Hematopoietic multipotent progenitor cell treated with erythropoietin and hydrocortisone succinate and interleukin-3 and kit ligand, for 6 days (in vitro differentiated cells): ENCODE measurements around the gene HNRNPLL.
"Not testable (repeated sequence)": the region's sequence is repeated elsewhere in the genome, so short reads cannot be mapped to it uniquely, and the experiment has no call there.

Source experiments
- DNase-seq: peaks from one replicate; pipeline ENCODE4 v3.0.0-alpha.2; 2015

Gene HNRNPLL

GRCh38 chr2:38617301-38617700 is 14.6 kb upstream of the HNRNPLL start:
- DNase-seq, result no peak

GRCh38 chr2:38615237-38615636 is 12.5 kb upstream of the HNRNPLL start:
- DNase-seq, result peak; percentile 61

DNA sequence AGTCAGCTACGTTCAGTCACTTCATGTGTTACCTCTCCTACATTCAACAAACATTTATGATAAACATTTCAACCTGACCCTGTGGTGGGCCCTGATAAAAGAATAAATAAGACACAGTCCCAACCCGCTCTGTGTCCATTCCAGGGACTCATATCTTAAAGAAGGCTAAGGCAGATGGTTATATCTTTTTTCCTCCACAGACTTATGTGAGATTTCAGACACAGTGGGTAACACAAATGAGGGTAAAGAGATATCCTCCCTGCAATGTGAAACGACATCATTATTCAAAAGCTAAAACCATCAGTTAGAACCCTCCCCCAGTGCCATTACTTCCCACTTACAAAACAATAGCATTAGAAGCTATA is 11.1 kb upstream of the HNRNPLL start:
- peak; percentile 89 for DNase-seq

DNA sequence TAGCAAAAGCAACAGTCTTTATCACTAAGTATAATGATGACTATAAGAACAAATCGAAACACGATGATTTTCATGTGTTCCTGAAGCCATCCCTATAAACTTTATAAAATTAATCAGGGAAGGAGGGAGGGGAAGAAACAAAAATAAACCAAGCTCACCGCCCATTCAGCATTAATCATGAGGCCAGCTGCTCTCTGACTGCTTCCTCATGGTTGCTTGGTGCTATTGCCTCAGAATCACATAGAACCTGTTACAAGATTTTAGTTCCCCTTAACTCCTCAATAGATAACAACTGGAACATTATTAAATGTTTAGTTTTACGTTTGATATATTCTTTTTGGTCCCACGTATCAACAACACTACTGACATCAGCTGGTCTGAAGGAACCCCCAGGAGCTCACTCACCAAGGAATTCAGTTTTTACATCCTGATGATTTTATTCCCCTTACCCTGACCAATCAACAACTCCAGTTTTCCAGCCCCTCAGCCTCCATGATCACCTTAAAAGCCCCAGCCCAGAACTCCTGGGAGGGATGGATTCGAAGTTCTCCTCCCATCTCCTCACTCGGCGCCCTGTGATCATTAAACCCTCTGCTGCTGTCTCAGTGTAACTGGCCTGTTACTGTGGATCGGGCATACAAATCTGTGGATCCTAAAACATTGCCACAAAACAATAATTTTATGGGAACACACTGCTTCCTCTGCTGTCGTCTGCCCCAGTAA is 10.6 kb upstream of the HNRNPLL start:
- peak; percentile 77 for DNase-seq

GRCh38 chr2:38610851-38611801 is 8.4 kb upstream of the HNRNPLL start:
- DNase-seq, result no peak

DNA sequence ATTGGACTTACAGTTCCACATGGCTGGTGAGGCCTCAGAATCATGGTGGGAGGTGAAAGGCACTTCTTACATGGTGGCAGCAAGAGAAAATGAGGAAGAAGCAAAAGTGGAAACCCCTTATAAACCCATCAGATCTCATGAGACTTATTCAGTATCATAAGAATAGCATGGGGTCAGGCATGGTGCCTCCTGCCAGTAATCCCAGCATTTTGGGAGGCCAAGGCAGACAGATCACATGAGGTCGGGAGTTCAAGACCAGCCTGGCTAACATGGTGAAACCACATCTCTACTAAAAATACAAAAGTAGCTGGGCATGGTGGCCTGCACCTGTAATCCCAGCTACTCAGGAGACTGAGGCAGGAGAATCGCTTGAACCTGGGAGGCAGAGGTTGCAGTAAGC is 6.5 kb upstream of the HNRNPLL start:
- DNase-seq, result not testable (repeated sequence)

- no peak for DNase-seq
These were observed 6.0 kb upstream of the HNRNPLL start for GRCh38 chr2:38608755-38609154.

DNA sequence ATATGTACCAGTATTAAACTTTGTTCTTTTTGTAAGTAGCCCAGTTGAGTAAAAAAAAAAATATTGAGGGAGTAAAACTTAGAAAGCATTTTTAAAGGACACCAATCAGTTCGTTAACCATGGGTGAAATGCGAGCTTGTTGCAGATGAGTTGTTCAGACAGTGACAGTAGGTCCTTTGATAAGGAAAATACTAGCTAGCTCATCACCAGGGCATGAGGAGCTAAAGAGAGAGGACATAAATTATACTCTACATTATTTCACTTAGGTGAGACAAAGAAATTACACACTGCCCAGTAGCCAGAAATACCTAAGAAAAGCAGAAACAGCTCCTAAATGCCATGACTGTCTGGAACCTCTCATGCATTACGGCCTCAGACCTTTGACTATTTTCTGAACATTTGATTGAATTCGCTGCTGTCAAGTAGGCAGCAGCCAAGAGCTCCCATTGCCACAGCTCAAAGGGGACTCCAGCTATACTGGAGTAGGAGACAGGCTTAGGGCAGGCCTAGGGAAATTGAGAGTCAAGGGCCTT is 2.6 kb upstream of the HNRNPLL start:
- no peak for DNase-seq

- peak; percentile 91 for DNase-seq
These were observed 918 bp upstream of the HNRNPLL start for GRCh38 chr2:38603402-38604290.

- DNase-seq, result peak; percentile 45
These were observed 494 bp downstream of the HNRNPLL start for GRCh38 chr2:38602136-38602731.

DNA sequence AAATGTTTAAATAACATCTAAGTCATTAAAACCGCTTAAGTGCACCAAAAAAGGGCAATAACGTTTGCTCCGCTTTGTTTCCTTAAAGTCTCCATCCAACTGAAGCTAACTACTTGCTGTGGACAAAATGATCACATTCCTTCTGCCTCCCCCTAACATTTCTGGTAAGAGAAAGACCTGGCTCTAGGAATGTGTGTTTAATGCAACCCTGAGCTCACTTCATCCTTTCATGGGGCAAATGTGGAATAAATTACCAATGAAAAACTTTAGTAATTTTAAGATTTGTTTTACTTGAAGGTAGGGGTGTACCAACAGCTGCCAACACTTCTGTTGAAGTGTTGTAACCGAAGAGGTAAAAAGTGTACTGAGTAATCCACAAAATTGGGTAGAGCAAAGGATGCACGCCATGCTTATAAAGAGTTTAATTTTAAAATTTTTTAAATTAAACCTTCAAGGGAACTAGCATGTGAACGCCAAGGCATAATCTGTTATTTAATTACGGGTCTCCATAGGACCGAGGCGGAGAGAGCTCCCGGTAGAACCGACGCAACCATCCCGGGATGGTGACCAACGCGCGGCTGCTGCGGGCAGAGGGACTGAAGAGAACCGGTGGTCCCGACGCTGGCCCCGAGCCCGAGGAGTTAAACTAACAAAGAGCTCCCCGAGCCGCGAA is 1.1 kb downstream of the HNRNPLL start:
- peak; percentile 45 for DNase-seq

DNA sequence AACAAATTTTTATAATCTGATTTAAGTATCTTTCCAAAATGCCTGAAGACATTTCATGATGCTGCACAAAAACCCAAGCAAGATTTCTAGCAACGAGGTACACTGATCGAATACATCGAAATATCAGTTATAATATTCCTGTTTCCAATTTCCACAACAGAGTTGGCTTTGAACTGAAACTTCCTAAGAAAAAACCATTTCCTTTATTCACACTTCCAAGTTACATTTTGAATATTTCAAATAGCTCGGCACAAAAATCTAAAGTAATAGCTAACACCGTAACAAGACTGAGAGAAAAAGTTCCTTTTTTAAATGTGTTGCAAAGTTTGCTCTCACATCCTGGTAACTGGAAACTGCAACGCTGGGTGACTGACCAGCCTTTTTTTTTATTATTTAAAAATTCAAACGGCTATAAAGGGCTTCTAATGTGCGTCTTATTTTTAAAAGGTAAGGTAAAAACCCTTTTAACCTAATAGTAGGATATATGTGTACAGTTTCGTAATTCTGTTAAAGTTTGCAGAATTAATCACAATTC is 1.7 kb downstream of the HNRNPLL start:
- DNase-seq, result no peak

DNA sequence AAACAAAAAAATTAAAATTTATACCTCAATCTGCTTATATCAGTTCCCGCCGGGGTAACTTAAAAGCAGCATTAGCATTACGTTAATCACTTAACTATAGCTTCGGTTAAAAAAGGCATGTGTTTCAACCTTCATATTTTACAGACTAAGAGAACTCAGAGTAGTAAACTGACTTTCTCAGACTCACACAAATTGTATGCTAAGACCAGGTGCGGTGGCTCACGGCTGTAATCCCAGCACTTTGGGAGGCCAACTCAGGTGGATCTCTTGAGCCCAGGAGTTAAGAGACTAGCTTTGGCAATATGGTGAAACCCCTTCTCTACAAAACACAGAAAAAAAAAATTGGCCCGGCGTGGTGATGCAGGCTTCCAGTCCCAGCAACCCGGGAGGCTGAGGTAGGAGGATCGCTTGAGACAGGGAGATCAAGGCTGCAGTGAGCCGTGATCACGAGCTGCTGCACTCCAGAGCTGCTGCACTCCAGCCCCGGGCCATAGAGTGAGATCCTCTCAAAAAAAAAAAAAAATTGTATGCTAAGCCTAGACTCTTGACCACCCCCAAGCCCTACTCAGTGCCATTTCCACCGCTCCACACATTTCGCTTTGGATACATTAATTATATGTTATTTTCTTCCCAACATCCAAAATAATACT is 2.4 kb downstream of the HNRNPLL start:
- no peak for DNase-seq

DNA sequence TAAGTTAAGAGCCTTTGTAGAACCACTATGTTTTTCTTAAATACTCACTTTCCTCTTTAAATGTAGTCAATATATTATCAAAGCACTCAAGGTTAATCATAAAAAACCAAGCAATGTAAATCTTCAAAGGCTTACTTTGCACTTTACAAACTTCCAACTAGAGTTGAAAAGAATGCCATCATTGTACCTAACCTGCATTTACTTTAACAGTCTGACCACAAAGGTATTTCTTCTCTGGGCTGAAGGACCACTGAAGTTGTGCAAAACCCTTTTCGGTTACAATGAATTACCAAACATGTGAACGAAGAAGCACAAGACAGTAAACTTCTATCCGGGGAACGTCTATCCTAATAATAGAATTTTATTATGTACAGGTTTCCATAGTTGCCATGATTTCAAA is 3.0 kb downstream of the HNRNPLL start:
- DNase-seq, result no peak

GRCh38 chr2:38598991-38599295 is 3.8 kb downstream of the HNRNPLL start:
- no peak for DNase-seq

- no peak for DNase-seq
These were observed 4.3 kb downstream of the HNRNPLL start for GRCh38 chr2:38598200-38598990.

GRCh38 chr2:38597115-38597514 is 5.6 kb downstream of the HNRNPLL start:
- no peak for DNase-seq

GRCh38 chr2:38596229-38596628 is 6.5 kb downstream of the HNRNPLL start:
- DNase-seq, result no peak

GRCh38 chr2:38592951-38593350 is 9.8 kb downstream of the HNRNPLL start:
- DNase-seq, result no peak

DNA sequence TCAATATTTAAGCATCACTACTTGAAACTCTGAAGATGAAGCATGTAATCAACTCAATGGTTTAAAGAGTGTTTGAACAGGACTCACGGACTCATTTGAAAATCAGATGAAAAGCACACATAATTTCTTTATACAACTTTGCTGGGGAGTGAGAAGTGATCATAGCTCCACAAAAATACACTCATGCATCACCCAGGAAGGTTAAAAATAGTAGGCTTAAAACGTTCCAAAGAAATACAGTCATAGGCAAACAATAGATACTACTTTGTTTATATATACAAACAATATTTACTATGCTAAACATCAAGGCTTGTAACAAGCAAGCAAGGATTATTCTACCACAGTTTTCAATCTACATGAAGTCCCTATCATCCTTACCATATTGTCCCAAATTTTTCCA is 11.6 kb downstream of the HNRNPLL start:
- no peak for DNase-seq
